Measurements from ENCODE around the gene CDADC1.

GRCh38 chr13:49206641-49207040, 41.1 kb upstream of the CDADC1 start:
- TF ChIP-seq, protein P1, sequence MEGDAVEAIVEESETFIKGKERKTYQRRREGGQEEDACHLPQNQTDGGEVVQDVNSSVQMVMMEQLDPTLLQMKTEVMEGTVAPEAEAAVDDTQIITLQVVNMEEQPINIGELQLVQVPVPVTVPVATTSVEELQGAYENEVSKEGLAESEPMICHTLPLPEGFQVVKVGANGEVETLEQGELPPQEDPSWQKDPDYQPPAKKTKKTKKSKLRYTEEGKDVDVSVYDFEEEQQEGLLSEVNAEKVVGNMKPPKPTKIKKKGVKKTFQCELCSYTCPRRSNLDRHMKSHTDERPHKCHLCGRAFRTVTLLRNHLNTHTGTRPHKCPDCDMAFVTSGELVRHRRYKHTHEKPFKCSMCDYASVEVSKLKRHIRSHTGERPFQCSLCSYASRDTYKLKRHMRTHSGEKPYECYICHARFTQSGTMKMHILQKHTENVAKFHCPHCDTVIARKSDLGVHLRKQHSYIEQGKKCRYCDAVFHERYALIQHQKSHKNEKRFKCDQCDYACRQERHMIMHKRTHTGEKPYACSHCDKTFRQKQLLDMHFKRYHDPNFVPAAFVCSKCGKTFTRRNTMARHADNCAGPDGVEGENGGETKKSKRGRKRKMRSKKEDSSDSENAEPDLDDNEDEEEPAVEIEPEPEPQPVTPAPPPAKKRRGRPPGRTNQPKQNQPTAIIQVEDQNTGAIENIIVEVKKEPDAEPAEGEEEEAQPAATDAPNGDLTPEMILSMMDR (IDR thresholded peaks at IDR 0.05) = no peak
- no peak for TF ChIP-seq POLR2A (IDR thresholded peaks at IDR 0.05)

Data from esophagus squamous epithelium (tissue), 4 donors.